CD4-positive, alpha-beta T cell treated with Interleukin-4 for 4 hours (primary cell): Measurements from ENCODE around the gene ACSS2.

Experiments used
- DNase-seq: peaks from one replicate; pipeline ENCODE4 v3.0.0-alpha.2; 2020

Gene ACSS2

GRCh38 chr20:34952671-34953070, 76.3 kb downstream of the ACSS2 start:
- DNase-seq: no peak

DNA sequence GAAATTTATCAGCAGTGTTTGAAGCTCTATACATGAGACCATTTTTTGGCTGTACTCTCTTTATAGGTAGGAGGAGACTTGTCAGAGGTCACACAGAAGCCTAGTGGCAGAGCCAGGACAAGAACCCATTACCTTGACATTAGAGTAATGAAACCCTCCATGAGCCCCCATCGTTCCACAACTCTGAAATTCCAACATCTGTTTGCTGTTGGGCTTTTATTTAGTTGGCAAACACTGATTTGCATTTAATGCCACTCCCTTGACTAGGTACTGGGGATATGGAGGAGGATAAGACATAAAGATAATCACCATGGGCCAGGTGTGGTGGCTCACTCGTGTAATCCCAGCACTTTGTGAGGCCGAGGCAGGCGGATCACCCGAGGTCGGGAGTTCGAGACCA, 77.5 kb downstream of the ACSS2 start:
- no peak for DNase-seq

GRCh38 chr20:34954904-34955230, 78.5 kb downstream of the ACSS2 start:
- no peak for DNase-seq

GRCh38 chr20:34955231-34956040, 79.0 kb downstream of the ACSS2 start, which contains the start of the genes GSS and MYH7B:
TSS of gene GSS (minus strand) at chr20:34955806. CDS start at chr20:34951852, 3,954 bp downstream.
TSS of gene MYH7B (plus strand) at chr20:34955868. CDS start at chr20:34978006, 22,138 bp downstream.
- DNase-seq: peak; percentile 94

DNA sequence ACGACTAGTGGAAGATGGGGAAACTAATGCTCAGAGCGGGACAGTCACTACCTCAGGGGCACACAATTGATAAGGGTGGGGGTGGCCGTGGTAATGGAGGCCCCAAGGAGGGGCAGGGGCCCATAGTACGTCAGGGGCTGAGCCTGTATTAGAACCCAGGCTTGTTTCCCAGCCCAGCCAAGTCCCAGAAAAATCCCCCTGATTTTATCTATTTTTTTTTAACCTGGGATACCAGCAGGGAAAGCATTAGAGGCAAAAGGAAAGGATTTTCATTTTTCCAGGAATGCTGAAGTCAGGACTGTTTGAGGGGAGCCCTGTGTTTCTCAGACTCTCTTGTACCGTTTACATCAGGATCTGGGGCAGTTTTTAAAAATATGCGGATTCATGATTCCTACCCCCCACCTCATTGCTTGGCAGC, 79.6 kb downstream of the ACSS2 start:
- DNase-seq: no peak

- DNase-seq: no peak
These were observed 80.5 kb downstream of the ACSS2 start for GRCh38 chr20:34956751-34957472.

DNA sequence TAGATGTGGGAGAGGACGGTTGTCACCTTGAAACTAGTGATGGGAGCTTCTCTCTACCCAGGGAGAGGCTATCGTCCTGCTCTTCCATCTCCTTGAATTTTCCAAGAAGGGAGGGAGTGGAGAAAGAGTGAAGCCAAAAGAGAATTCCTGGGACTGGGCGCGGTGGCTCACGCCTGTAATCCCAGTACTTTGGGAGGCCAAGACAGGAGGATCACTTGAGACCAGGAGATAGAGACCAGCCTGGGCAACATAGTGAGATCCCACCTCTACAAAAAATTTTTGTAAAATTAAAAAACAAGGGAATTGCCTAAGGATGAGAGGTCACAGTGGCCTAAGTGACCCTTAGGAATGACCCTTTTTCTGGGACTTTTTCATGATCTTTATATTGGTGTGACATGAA, 88.1 kb downstream of the ACSS2 start:
- no peak for DNase-seq

DNA sequence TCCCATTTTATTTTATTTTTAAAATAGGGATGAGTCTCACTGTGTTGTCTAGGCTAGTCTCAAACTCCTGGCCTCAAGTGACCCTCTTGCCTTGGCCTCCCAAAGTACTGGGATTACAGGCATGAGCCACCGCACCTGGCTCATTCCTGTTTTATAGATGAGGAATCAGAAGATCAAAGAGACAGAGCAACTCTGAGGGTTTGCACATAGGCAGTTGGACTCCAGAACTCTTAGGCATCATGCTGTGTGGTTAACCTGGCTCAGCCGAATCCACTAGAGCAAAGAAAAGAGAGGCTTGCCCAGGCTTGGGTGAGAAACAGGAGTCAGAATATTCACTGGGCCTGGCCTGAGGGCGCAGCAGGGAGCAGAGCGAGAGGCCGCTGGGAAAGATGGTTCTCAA, 88.6 kb downstream of the ACSS2 start:
- DNase-seq: no peak

- DNase-seq: no peak
These were observed 91.0 kb downstream of the ACSS2 start for GRCh38 chr20:34967421-34967820.

DNA sequence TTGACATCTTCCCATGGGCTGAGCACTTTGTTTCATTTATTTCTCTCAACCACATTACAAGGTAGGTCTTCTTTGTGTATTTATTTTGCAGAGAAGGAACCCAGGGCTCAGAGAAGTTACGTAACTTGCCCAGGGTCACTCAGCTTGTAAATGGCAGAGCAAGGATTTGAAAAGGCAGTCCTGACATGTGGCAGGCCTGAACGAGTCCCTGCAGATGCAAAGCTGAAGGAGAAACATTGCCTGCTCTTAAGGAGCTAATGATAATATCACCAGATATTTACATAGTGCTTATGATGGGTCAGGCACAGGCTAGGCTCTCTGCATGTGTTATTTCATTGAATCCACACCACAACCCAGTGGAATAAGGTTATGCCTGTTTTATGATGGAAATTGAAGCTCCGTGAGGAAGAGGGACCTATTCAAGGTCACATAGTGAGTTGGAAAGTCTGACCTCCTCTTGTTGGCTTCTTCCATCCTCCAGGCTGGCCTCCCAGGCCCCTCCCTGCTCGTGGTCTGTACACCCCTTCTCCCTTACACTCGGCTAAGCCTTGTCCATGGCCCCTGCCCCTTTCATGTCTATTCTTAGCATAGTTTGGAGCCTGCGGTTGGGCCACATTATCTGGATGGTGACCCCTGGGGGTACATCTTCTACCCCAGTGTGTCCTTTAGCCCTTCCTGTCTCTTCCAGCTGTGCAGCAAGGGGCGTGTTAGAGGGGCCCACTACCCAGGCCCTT, 91.8 kb downstream of the ACSS2 start:
- no peak for DNase-seq

GRCh38 chr20:34970193-34970840, 93.9 kb downstream of the ACSS2 start:
- no peak for DNase-seq

DNA sequence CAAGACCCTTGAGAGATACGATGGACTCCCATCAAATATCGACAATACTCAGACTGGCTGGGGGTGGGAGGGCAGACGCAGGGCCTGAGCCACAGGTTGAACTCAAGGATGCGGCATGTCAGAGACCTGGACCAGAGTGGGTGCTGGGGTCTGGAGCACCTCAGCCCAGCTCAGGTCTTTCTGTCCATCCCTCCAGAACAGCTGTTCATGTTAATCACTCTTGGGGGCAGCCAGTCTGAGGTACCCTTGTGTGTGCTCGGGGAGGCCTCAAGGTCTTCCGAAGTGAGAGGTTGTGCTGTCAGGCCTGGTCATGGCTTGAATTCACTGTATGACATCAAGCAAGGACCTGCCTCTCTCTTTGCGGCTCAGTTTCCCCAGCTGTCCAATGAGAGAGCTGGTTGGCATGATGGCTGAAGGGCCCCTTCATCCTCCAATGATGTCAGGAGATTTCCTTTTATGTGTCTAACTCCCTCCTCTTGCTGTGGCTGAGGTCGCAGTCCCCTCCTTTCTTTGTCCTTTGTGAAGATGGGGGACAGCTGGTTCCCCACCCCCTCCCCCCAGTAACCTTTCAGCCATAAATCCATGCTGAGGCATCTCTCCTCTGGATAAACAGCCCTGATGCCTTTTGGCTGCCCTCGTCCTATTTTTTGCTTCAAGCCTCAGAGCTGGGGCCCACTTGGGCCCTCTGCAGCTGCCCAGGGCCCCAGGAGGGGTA, 94.6 kb downstream of the ACSS2 start:
- DNase-seq: no peak

- no peak for DNase-seq
These were observed 95.3 kb downstream of the ACSS2 start for GRCh38 chr20:34971561-34972235.

DNA sequence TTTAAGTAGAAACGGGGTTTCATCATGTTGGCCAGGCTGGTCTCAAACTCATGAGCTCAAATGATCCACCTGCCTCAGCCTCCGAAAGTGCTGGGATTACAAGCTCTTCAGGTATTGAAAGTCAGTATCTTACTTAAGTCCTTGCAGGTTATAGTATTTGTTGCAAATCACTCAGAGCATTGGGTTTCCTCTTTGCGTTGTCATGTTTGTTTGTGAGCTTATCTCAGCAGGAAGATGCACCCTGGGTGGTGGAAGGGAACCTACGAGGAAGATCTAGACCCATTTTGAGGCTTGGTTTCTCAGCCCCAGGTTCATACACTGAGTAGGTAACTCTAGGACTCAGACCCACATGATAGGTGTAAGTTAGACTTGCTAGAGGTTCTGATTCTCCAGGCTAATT, 97.8 kb downstream of the ACSS2 start:
- DNase-seq: no peak

GRCh38 chr20:34976286-34976685, 99.9 kb downstream of the ACSS2 start:
- no peak for DNase-seq
